Uterus (tissue), 4 donors: ENCODE measurements around the gene MAFB. TPM values are rescaled to one million over a fixed set of nuclear protein-coding genes. Genes with fewer than 3 reads are reported as not detected.
A peak's percentile ranks its signal among the peaks of the same experiment; 100 is the strongest.
"Not testable (repeated sequence)": the region's sequence is repeated elsewhere in the genome, so short reads cannot be mapped to it uniquely, and the experiment has no call there.

ENCODE experiments used
- DNase-seq, 2 donors: peaks; one replicate each; pipeline ENCODE4 v3.0.0-alpha.2; 2019 to 2020
- H3K27ac ChIP-seq, 2 donors: fragments of 200-600 bp; sonication (generic); 1 replicate in 1 of 2; 2 replicates in 1 of 2; pipeline ENCODE4 v1.5.1; 2016 to 2018
- H3K27me3 ChIP-seq, 2 donors: fragments of 200-600 bp; sonication (generic); one replicate each; pipeline ENCODE4 v1.5.1; 2018 to 2019; ENCODE audit warnings: control low read depth in 1 of 2
- H3K36me3 ChIP-seq, 2 donors: fragments of 200-600 bp; sonication (generic); one replicate each; pipeline ENCODE4 v1.5.1; 2019; ENCODE audit warnings: control low read depth in 1 of 2
- H3K4me1 ChIP-seq, 2 donors: fragments of 200-600 bp; sonication (generic); one replicate each; pipeline ENCODE4 v1.5.1; 2018 to 2019; ENCODE audit warnings: control low read depth in 1 of 2
- H3K4me3 ChIP-seq, 2 donors: fragments of 200-600 bp; sonication (generic); 1 replicate in 1 of 2; 2 replicates in 1 of 2; pipeline ENCODE4 v1.5.1; 2018 to 2019; ENCODE audit warnings: mild to moderate bottlenecking in 1 of 2
- H3K9me3 ChIP-seq, 2 donors: fragments of 200-600 bp; sonication (generic); one replicate each; pipeline ENCODE4 v1.5.1; 2019; ENCODE audit warnings: control low read depth in 1 of 2
- CTCF ChIP-seq, 4 experiments: fragments of 200-600 bp in 2 of 4; fragments of 450-650 bp in 2 of 4; sonication (generic) in 2 of 4; IDR thresholded peaks; one replicate each; pipeline ENCODE4 v1.5.1; 2016 to 2019; ENCODE audit warnings: antibody characterized with exemption in 4 of 4, mild to moderate bottlenecking in 2 of 4, moderate library complexity in 1 of 4
- POLR2A ChIP-seq, 2 donors: fragments of 450-650 bp; IDR thresholded peaks; one replicate each; pipeline ENCODE4 v1.6.1; 2016; ENCODE audit warnings: antibody characterized with exemption in 2 of 2, mild to moderate bottlenecking in 1 of 2, moderate library complexity in 1 of 2
- intact Hi-C: fragments of 100-400 bp; cut with DNase I; formaldehyde crosslinking; loops from one replicate; pipeline ENCODE4 v1.15.1; 2023; ENCODE audit warnings: low total_unique reads
- total RNA-seq, 4 donors: library from RNA; depleted of rRNA in 3 of 4; stranded (reverse); fragments of >200 nt in 3 of 4; gene quantifications; one replicate each; pipeline versions ENCODE4 v1.1.0 to v1.2.4, GENCODE V29; 2014 to 2023
- donor health status: DM: yes; HTN: yes; CAD: no.

The MAFB gene
- 10 to 100 TPM; 10.0 to 38.2 (median 19.0) TPM for total RNA-seq

- peak; percentile 89 to 93 for DNase-seq
- Histone ChIP-seq H3K4me3 (peak within 1 kb of the TSS; percentile 53 to 56), H3K27ac (peak within 1 kb of the TSS; percentile 89 to 93), H3K4me1 (no peaks in the 10 kb centered on the region), H3K27me3 (peaks cover 9 to 18% of the 10 kb centered on the region in 2 donors), H3K36me3 (no peaks in the 10 kb centered on the region), H3K9me3 (no peaks in the 10 kb centered on the region)
- TF ChIP-seq CTCF (IDR thresholded peaks at IDR 0.05), result no peak
- peak; percentile 78 to 98 for TF ChIP-seq POLR2A (IDR thresholded peaks at IDR 0.05)
- intact Hi-C loops, result no loop called here
Observed at GRCh38 chr20:40689100-40689942, at the start of gene MAFB. Gene MAFB (minus strand): TSS chr20:40689236. CDS start chr20:40688850, 386 bp downstream.

- H3K27me3 ChIP-seq, H3K27ac ChIP-seq, H3K36me3 ChIP-seq, H3K4me3 ChIP-seq, H3K9me3 ChIP-seq, H3K4me1 ChIP-seq, intact Hi-C loops, DNase-seq: not testable (repeated sequence)
Observed at GRCh38 chr20:40736468-40736867, 47.4 kb upstream of the MAFB start.

- intact Hi-C loops, result no loop called here
- no peak for DNase-seq
- H3K27ac ChIP-seq, result no peak overlapping the region
Observed at GRCh38 chr20:40728996-40729395, 40.0 kb upstream of the MAFB start.

GRCh38 chr20:40728470-40728869 lies 39.4 kb upstream of the MAFB start:
- no peak overlapping the region for H3K4me3 ChIP-seq
- H3K9me3 ChIP-seq, result no peaks in the 10 kb centered on the region
- TF ChIP-seq POLR2A (IDR thresholded peaks at IDR 0.05) (no peak), CTCF (IDR thresholded peaks at IDR 0.05) (no peak)
- H3K27me3 ChIP-seq, result no peaks in the 10 kb centered on the region
- H3K27ac ChIP-seq, result no peak overlapping the region
- intact Hi-C loops, result no loop called here
- no peak for DNase-seq
- no peaks in the 10 kb centered on the region for H3K4me1 ChIP-seq
- no peaks in the 10 kb centered on the region for H3K36me3 ChIP-seq

More at GRCh38 chr20:40728996-40729395, 40.0 kb upstream of the MAFB start:
- no peaks in the 10 kb centered on the region for H3K4me1 ChIP-seq
- no peaks in the 10 kb centered on the region for H3K9me3 ChIP-seq
- H3K36me3 ChIP-seq, result no peaks in the 10 kb centered on the region
- TF ChIP-seq POLR2A (IDR thresholded peaks at IDR 0.05), result no peak
- TF ChIP-seq CTCF (IDR thresholded peaks at IDR 0.05), result no peak
- no peaks in the 10 kb centered on the region for H3K27me3 ChIP-seq
- no peak overlapping the region for H3K4me3 ChIP-seq

- intact Hi-C loops, result no loop called here
- no peaks in the 10 kb centered on the region for H3K9me3 ChIP-seq
- no peaks in the 10 kb centered on the region for H3K27me3 ChIP-seq
- TF ChIP-seq POLR2A (IDR thresholded peaks at IDR 0.05) (no peak), CTCF (IDR thresholded peaks at IDR 0.05) (no peak)
- H3K4me3 ChIP-seq, result no peak overlapping the region
- H3K27ac ChIP-seq, result no peak overlapping the region
- H3K4me1 ChIP-seq, result no peaks in the 10 kb centered on the region
- no peaks in the 10 kb centered on the region for H3K36me3 ChIP-seq
- DNase-seq, result no peak
Observed at GRCh38 chr20:40727960-40728359, 38.9 kb upstream of the MAFB start.
